HEK293 (cell line): ENCODE measurements around the gene HAUS1.

Experiments used
- HOXA7 ChIP-seq: sonication (generic); formaldehyde crosslinking; IDR thresholded peaks from 2 replicates; pipeline ENCODE4 v1.8.1; 2022; ENCODE audit warnings: missing genetic modification reagents, borderline replicate concordance
- ZNF239 ChIP-seq: fragments of 450-650 bp; formaldehyde crosslinking; IDR thresholded peaks from 2 replicates; pipeline ENCODE4 v1.5.1; 2016; ENCODE audit warnings: missing biosample characterization, missing genetic modification characterization
- ZNF704 ChIP-seq: fragments of 450-650 bp; formaldehyde crosslinking; IDR thresholded peaks from 2 replicates; pipeline ENCODE4 v1.5.1; 2016; ENCODE audit warnings: missing biosample characterization, missing genetic modification characterization

DNA sequence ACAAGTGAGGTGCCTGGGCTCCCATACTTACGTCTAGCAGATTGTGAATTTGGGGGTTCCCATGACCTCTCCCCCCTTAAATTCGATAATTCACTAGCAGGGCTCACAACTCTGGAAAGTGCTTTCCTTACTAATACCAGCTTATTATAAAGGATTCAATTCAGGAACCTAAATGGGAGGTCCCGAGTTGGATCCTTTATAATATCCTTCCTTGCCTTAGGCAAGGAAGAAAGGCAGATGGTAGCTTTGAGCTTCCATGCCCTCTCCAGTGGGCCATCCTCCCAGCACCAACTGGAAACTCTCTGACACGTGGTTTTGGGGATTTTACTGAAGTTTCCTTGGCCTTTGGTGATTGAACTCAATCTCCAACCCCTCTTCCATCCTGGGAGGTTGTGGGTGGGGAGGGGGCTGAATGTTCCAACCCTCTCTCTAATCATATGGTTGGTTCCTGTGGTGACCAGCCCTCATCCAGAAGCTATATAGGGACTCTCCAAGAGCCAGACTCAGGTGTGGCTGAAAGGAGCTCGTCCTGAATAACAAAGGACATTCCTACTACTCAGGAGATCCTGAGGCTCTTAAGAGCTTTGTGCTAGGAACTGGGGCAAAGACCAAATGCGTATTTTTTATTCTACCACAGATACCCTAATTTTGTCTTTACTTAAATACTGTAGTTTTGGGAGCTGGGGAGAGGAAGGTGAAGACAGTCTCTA lies 62.2 kb downstream of the HAUS1 start:
- TF ChIP-seq HOXA7 (CRISPR knock-in tag) (no peak), ZNF239 (tag by site-specific recombination) (no peak), ZNF704 (tag by site-specific recombination) (no peak)
